Esophagus muscularis mucosa (tissue), 4 donors: ENCODE measurements around the gene WFDC1.

ENCODE experiments used
- EP300 ChIP-seq: sonication (generic); formaldehyde crosslinking; IDR thresholded peaks from one replicate; pipeline ENCODE4 v1.6.1; 2017; ENCODE audit warnings: antibody characterized with exemption
- POLR2A ChIP-seq: fragments of 450-650 bp; IDR thresholded peaks from one replicate; pipeline ENCODE4 v1.6.1; 2017; ENCODE audit warnings: antibody characterized with exemption, moderate library complexity, mild to moderate bottlenecking, low read depth
- POLR2AphosphoS5 ChIP-seq, 2 donors: sonication (generic); formaldehyde crosslinking; IDR thresholded peaks; one replicate each; pipeline ENCODE4 v1.6.1; 2017; ENCODE audit warnings: antibody characterized with exemption in 2 of 2
- TF ChIP-seq, protein P1 (sequence below), 3 experiments: fragments of 200-600 bp in 2 of 3; fragments of 450-650 bp in 1 of 3; sonication (generic) in 2 of 3; IDR thresholded peaks; one replicate each; pipeline ENCODE4 v1.5.1; 2017 to 2019; ENCODE audit warnings: antibody characterized with exemption in 3 of 3, mild to moderate bottlenecking in 2 of 3, moderate library complexity in 1 of 3

DNA sequence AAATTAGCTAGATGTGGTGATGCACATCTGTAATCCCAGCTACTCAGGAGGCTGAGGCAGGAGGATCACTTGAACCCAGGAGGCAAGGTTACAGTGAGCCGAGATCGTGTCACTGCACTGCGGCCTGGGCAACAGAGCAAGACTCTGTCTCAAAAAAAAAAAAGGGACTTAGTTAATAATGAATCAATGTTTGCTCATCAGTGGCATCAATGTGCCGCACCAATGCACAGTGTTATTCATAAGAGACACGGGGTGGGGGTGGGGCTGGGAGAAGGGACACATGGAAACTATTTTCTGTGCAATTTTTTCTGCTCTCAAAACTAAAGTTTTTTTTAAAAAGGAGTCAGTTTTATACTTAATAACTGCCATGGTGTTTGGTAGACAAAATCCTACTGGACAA lies 66.9 kb downstream of the WFDC1 start:
- TF ChIP-seq, protein P1, sequence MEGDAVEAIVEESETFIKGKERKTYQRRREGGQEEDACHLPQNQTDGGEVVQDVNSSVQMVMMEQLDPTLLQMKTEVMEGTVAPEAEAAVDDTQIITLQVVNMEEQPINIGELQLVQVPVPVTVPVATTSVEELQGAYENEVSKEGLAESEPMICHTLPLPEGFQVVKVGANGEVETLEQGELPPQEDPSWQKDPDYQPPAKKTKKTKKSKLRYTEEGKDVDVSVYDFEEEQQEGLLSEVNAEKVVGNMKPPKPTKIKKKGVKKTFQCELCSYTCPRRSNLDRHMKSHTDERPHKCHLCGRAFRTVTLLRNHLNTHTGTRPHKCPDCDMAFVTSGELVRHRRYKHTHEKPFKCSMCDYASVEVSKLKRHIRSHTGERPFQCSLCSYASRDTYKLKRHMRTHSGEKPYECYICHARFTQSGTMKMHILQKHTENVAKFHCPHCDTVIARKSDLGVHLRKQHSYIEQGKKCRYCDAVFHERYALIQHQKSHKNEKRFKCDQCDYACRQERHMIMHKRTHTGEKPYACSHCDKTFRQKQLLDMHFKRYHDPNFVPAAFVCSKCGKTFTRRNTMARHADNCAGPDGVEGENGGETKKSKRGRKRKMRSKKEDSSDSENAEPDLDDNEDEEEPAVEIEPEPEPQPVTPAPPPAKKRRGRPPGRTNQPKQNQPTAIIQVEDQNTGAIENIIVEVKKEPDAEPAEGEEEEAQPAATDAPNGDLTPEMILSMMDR (IDR thresholded peaks at IDR 0.05) = no peak
- TF ChIP-seq POLR2A (no peak), POLR2AphosphoS5 (IDR thresholded peaks at IDR 0.05) (no peak), EP300 (no peak)
